Stomach smooth muscle (tissue), 2 donors: ENCODE results near the gene PARK7.
"Not testable (repeated sequence)": the region's sequence is repeated elsewhere in the genome, so short reads cannot be mapped to it uniquely, and the experiment has no call there.

ENCODE experiments used
- H3K27ac ChIP-seq: one replicate; pipeline ENCODE4 v1.7.0; 2013; ENCODE audit warnings: mild to moderate bottlenecking, low read length, inconsistent platforms
- H3K27me3 ChIP-seq, 2 donors: one replicate each; pipeline ENCODE4 v1.7.0; 2013; ENCODE audit warnings: low read length in 2 of 2; ENCODE audit not compliant: insufficient read depth in 2 of 2, control insufficient read depth in 1 of 2
- H3K36me3 ChIP-seq, 2 donors: one replicate each; pipeline ENCODE4 v1.7.0; 2013; ENCODE audit warnings: low read length in 2 of 2; ENCODE audit not compliant: control insufficient read depth in 2 of 2, insufficient read depth in 2 of 2
- H3K4me1 ChIP-seq: one replicate; pipeline ENCODE4 v1.7.0; 2013; ENCODE audit warnings: low read length; ENCODE audit not compliant: control insufficient read depth, insufficient read depth
- H3K4me3 ChIP-seq, 2 donors: one replicate each; pipeline ENCODE4 v1.7.0; 2013; ENCODE audit warnings: low read length in 2 of 2
- H3K9ac ChIP-seq, 2 donors: one replicate each; pipeline ENCODE4 v1.7.0; 2013; ENCODE audit warnings: low read length in 2 of 2, mild to moderate bottlenecking in 1 of 2
- H3K9me3 ChIP-seq, 2 donors: one replicate each; pipeline ENCODE4 v1.7.0; 2013; ENCODE audit warnings: low read length in 2 of 2; ENCODE audit not compliant: control insufficient read depth in 2 of 2
- donor health status: healthy.
- donor health status: Pancreatic carcinoma.

The PARK7 gene

GRCh38 chr1:7943251-7943650, 18.3 kb upstream of the PARK7 start:
- H3K4me3 ChIP-seq: no peak overlapping the region
- H3K4me1 ChIP-seq: peaks cover 10% of the 10 kb centered on the region
- H3K9ac ChIP-seq: no peak overlapping the region
- H3K36me3 ChIP-seq: no peaks in the 10 kb centered on the region
- H3K27me3 ChIP-seq: peaks cover 0 to 7% of the 10 kb centered on the region in 2 donors
- no peaks in the 10 kb centered on the region for H3K9me3 ChIP-seq
- H3K27ac ChIP-seq: no peak overlapping the region

GRCh38 chr1:7948960-7949359, 12.6 kb upstream of the PARK7 start:
- Histone ChIP-seq H3K9ac (no peak overlapping the region), H3K36me3 (no peaks in the 10 kb centered on the region), H3K27me3 (no peaks in the 10 kb centered on the region), H3K9me3 (no peaks in the 10 kb centered on the region), H3K27ac (no peak overlapping the region), H3K4me1 (peaks cover 4% of the 10 kb centered on the region), H3K4me3 (no peak overlapping the region)

GRCh38 chr1:7952791-7953190, 8.7 kb upstream of the PARK7 start:
- H3K9ac ChIP-seq, H3K27ac ChIP-seq, H3K4me3 ChIP-seq, H3K4me1 ChIP-seq, H3K27me3 ChIP-seq, H3K36me3 ChIP-seq, H3K9me3 ChIP-seq: not testable (repeated sequence)

- Histone ChIP-seq H3K4me3 (peak overlapping the region; percentile 90 to 92), H3K27ac (peak overlapping the region; percentile 91), H3K9me3 (no peaks in the 10 kb centered on the region), H3K4me1 (peaks cover 9% of the 10 kb centered on the region), H3K36me3 (no peaks in the 10 kb centered on the region), H3K27me3 (no peaks in the 10 kb centered on the region), H3K9ac (peak overlapping the region; percentile 83 to 94)
Observed at GRCh38 chr1:7953850-7954609, 7.5 kb upstream of the PARK7 start.

- H3K27ac ChIP-seq: peak overlapping the region; percentile 91
- H3K9ac ChIP-seq: peak overlapping the region; percentile 83 to 91
- no peaks in the 10 kb centered on the region for H3K27me3 ChIP-seq
- H3K9me3 ChIP-seq: no peaks in the 10 kb centered on the region
- H3K4me3 ChIP-seq: peak overlapping the region; percentile 90 to 92
- peaks cover 9% of the 10 kb centered on the region for H3K4me1 ChIP-seq
- no peaks in the 10 kb centered on the region for H3K36me3 ChIP-seq
Observed at GRCh38 chr1:7954683-7955082, 6.8 kb upstream of the PARK7 start.

- Histone ChIP-seq H3K9ac (no peak overlapping the region), H3K36me3 (no peaks in the 10 kb centered on the region), H3K9me3 (no peaks in the 10 kb centered on the region), H3K27me3 (no peaks in the 10 kb centered on the region), H3K4me3 (no peak overlapping the region), H3K4me1 (peaks cover 14% of the 10 kb centered on the region), H3K27ac (no peak overlapping the region)
Observed at GRCh38 chr1:7956218-7957032, 5.1 kb upstream of the PARK7 start.

GRCh38 chr1:7960165-7960564, 1.3 kb upstream of the PARK7 start:
- Histone ChIP-seq H3K9me3 (no peaks in the 10 kb centered on the region), H3K27ac (peak overlapping the region; percentile 89), H3K36me3 (peaks cover 9 to 14% of the 10 kb centered on the region in 2 donors), H3K4me3 (no peak overlapping the region), H3K9ac (peak overlapping the region in 1 of 2 donors; percentile 91), H3K27me3 (no peaks in the 10 kb centered on the region), H3K4me1 (peaks cover 10% of the 10 kb centered on the region)

- H3K4me3 ChIP-seq: peak overlapping the region; percentile 86 to 92
- no peaks in the 10 kb centered on the region for H3K9me3 ChIP-seq
- peaks cover 16 to 20% of the 10 kb centered on the region in 2 donors for H3K36me3 ChIP-seq
- H3K4me1 ChIP-seq: peaks cover 10% of the 10 kb centered on the region
- peak overlapping the region; percentile 89 for H3K27ac ChIP-seq
- H3K27me3 ChIP-seq: no peaks in the 10 kb centered on the region
- H3K9ac ChIP-seq: peak overlapping the region; percentile 91 to 96
Observed at GRCh38 chr1:7960867-7961215, 670 bp upstream of the PARK7 start.

- no peaks in the 10 kb centered on the region for H3K27me3 ChIP-seq
- H3K9me3 ChIP-seq: no peaks in the 10 kb centered on the region
- peak overlapping the region; percentile 91 to 96 for H3K9ac ChIP-seq
- peaks cover 10% of the 10 kb centered on the region for H3K4me1 ChIP-seq
- peaks cover 25 to 28% of the 10 kb centered on the region in 2 donors for H3K36me3 ChIP-seq
- peak overlapping the region; percentile 84 to 92 for H3K4me3 ChIP-seq
- H3K27ac ChIP-seq: peak overlapping the region; percentile 89
Observed at GRCh38 chr1:7962014-7962335, 464 bp downstream of the PARK7 start.

GRCh38 chr1:7962636-7963377, 1.3 kb downstream of the PARK7 start:
- no peak overlapping the region for H3K27ac ChIP-seq

More at GRCh38 chr1:7962636-7963377, 1.3 kb downstream of the PARK7 start:
- Histone ChIP-seq H3K27me3 (no peaks in the 10 kb centered on the region), H3K4me3 (peak overlapping the region; percentile 84 to 92), H3K36me3 (peaks cover 25 to 31% of the 10 kb centered on the region in 2 donors), H3K9me3 (no peaks in the 10 kb centered on the region), H3K4me1 (peaks cover 10% of the 10 kb centered on the region), H3K9ac (peak overlapping the region in 1 of 2 donors; percentile 91)
